ENCODE measurements around the gene DUSP5.

DNA sequence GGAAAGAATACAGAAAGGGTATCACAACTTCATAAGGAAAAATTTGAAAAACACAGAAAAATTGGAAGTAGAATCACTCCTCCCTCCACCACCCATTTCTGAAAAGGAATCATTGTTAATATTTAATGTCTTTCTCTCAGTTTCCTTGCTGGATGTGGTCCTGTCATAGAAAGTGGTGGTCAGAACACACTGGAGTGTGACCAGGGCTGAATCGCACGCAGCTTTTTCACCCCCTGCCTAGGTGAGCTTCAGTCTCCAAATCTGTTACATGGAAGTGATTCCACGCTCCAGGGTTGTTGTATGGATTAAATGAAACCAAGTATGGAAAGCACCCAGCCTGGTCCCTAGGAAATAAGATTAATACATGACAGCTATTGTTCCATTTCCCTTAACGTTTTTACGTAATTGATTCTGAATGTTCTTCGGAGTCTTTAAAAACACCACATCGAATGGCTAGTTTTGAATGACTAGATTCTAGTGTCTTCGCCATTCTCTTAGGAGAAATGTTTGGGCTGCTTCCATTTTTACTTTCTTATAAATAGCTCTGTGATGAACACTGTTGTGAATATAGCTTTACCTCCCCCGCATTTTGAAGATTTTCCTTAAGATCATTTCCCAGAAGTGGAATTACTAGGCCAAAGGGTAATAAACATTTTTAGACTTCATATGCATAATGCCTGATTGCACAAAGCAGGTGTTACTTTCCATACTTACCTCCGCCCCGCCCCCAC, 10.9 kb upstream of the DUSP5 start:
- TF ChIP-seq EP300 (IDR thresholded peaks at IDR 0.05; ENCODE audit: low read depth), result no peak
- TF ChIP-seq, protein P1, sequence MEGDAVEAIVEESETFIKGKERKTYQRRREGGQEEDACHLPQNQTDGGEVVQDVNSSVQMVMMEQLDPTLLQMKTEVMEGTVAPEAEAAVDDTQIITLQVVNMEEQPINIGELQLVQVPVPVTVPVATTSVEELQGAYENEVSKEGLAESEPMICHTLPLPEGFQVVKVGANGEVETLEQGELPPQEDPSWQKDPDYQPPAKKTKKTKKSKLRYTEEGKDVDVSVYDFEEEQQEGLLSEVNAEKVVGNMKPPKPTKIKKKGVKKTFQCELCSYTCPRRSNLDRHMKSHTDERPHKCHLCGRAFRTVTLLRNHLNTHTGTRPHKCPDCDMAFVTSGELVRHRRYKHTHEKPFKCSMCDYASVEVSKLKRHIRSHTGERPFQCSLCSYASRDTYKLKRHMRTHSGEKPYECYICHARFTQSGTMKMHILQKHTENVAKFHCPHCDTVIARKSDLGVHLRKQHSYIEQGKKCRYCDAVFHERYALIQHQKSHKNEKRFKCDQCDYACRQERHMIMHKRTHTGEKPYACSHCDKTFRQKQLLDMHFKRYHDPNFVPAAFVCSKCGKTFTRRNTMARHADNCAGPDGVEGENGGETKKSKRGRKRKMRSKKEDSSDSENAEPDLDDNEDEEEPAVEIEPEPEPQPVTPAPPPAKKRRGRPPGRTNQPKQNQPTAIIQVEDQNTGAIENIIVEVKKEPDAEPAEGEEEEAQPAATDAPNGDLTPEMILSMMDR (IDR thresholded peaks at IDR 0.05), result no peak
- no peak for TF ChIP-seq POLR2A (IDR thresholded peaks at IDR 0.05)
- TF ChIP-seq POLR2AphosphoS5 (IDR thresholded peaks at IDR 0.05), result no peak

All from transverse colon (tissue), 4 donors.